ENCODE measurements around the gene MAD1L1.

Gene MAD1L1

GRCh38 chr7:1957471-1958225, 275.1 kb downstream of the MAD1L1 start:
- no peak for TF ChIP-seq CTCF (conservative IDR thresholded peaks at IDR 0.05)

GRCh38 chr7:1956611-1957470, 275.9 kb downstream of the MAD1L1 start:
- H3K27ac ChIP-seq = peak overlapping the region; percentile 23; the same call in 1 of the 2 replicates
- TF ChIP-seq CTCF (conservative IDR thresholded peaks at IDR 0.05) = no peak

More at GRCh38 chr7:1957471-1958225, 275.1 kb downstream of the MAD1L1 start:
- peak overlapping the region; percentile 23; the same call in 1 of the 2 replicates for H3K27ac ChIP-seq

GRCh38 chr7:1956141-1956540, 276.6 kb downstream of the MAD1L1 start:
- TF ChIP-seq CTCF (conservative IDR thresholded peaks at IDR 0.05) = no peak
- no peak overlapping the region for H3K27ac ChIP-seq

- H3K27ac ChIP-seq = no peak overlapping the region
- TF ChIP-seq CTCF (conservative IDR thresholded peaks at IDR 0.05) = no peak
Observed at GRCh38 chr7:1954366-1955004, 278.3 kb downstream of the MAD1L1 start.

GRCh38 chr7:1953199-1954190, 279.2 kb downstream of the MAD1L1 start:
- no peak for TF ChIP-seq CTCF (conservative IDR thresholded peaks at IDR 0.05)

GRCh38 chr7:1952781-1953180, 280.0 kb downstream of the MAD1L1 start:
- no peak overlapping the region for H3K27ac ChIP-seq
- TF ChIP-seq CTCF (conservative IDR thresholded peaks at IDR 0.05) = no peak

More at GRCh38 chr7:1953199-1954190, 279.2 kb downstream of the MAD1L1 start:
- H3K27ac ChIP-seq = no peak overlapping the region
